DND-41 (cell line): Measurements from ENCODE around the gene TTC33.

Source experiments
- ATAC-seq: fragments of 200-7000 bp; cut with Tn5 transposase; 3 replicates; pipeline ENCODE4 v1.9.1; 2021; ENCODE audit warnings: low read depth; ENCODE audit not compliant: insufficient read depth
- DNase-seq: peaks from one replicate; pipeline ENCODE4 v3.0.0-alpha.2; 2020
- H2AFZ ChIP-seq: 2 replicates; pipeline ENCODE4 v1.6.0; 2012; ENCODE audit warnings: low read depth, low read length
- H3K27ac ChIP-seq: 2 replicates; pipeline ENCODE4 v1.5.1; 2012; ENCODE audit warnings: low read length, inconsistent platforms
- H3K27me3 ChIP-seq: fragments of 200-600 bp; sonication (generic); 2 replicates; pipeline ENCODE4 v1.6.0; 2012; ENCODE audit warnings: low read length, mild to moderate bottlenecking, inconsistent platforms; ENCODE audit not compliant: insufficient read depth, poor library complexity
- H3K36me3 ChIP-seq: 2 replicates; pipeline ENCODE4 v1.5.1; 2012; ENCODE audit warnings: low read length, inconsistent platforms; ENCODE audit not compliant: insufficient read depth
- H3K4me1 ChIP-seq: 2 replicates; pipeline ENCODE4 v1.5.1; 2012; ENCODE audit warnings: mild to moderate bottlenecking, low read length; ENCODE audit not compliant: insufficient read depth
- H3K4me2 ChIP-seq: 2 replicates; pipeline ENCODE4 v1.6.0; 2012; ENCODE audit warnings: mild to moderate bottlenecking, moderate library complexity, low read length, inconsistent platforms; ENCODE audit not compliant: insufficient read depth
- H3K4me3 ChIP-seq, 2 experiments: fragments of 200-600 bp in 1 of 2; shearing (Covaris generic) in 1 of 2; 2 replicates each; pipeline ENCODE4 v1.5.1; 2012 to 2016; ENCODE audit warnings: inconsistent platforms in 2 of 2, low read length in 2 of 2, mild to moderate bottlenecking in 2 of 2, low read depth in 1 of 2, moderate library complexity in 1 of 2
- H3K79me2 ChIP-seq: 2 replicates; pipeline ENCODE4 v1.6.0; 2012; ENCODE audit warnings: low read length, inconsistent platforms; ENCODE audit not compliant: insufficient read depth
- H3K9ac ChIP-seq: 2 replicates; pipeline ENCODE4 v1.6.0; 2012; ENCODE audit warnings: low read depth, mild to moderate bottlenecking, inconsistent platforms, low read length, moderate library complexity
- H3K9me3 ChIP-seq: 2 replicates; pipeline ENCODE4 v1.5.1; 2012; ENCODE audit warnings: low read length, moderate library complexity, mild to moderate bottlenecking, inconsistent platforms; ENCODE audit not compliant: insufficient read depth, severe bottlenecking
- H4K20me1 ChIP-seq: 2 replicates; pipeline ENCODE4 v1.6.0; 2012; ENCODE audit warnings: low read length; ENCODE audit not compliant: insufficient read depth
- EZH2 ChIP-seq: IDR thresholded peaks from 3 replicates; pipeline ENCODE4 v1.6.1; 2012; ENCODE audit warnings: borderline replicate concordance, low read depth, mild to moderate bottlenecking, moderate library complexity, low read length, inconsistent platforms; ENCODE audit not compliant: severe bottlenecking
- TF ChIP-seq, protein P1 (sequence below): IDR thresholded peaks from 2 replicates; pipeline ENCODE4 v1.5.1; 2012; ENCODE audit warnings: borderline replicate concordance, low read length, moderate library complexity, mild to moderate bottlenecking; ENCODE audit not compliant: poor library complexity, severe bottlenecking; ENCODE audit errors: extremely low read depth

Gene TTC33

DNA sequence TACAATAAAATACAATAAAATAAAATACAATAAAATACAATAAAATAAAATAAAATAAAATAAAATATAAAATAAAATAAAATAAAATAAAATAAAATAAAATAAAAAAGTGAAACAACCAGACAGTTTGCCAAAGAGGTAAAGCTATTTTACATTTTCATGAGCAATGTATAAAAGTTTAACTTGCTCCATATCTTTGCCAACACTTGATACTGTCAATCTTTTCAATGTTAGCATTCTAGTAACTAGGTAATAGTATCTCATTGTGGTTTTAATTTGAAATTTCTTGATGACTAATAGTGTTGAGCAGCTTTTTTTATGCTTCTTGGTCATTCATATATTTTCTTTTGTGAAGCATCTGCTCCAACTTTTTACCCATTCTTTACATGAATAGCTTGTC, 17.3 kb downstream of the TTC33 start:
- Histone ChIP-seq H3K4me2 (no peak overlapping the region), H3K27ac (no peak overlapping the region), H3K9me3 (no peaks in the 10 kb centered on the region), H3K9ac (no peak overlapping the region), H3K79me2 (peaks cover 46% of the 10 kb centered on the region), H3K4me1 (peaks cover 22% of the 10 kb centered on the region), H2AFZ (no peak overlapping the region), H3K27me3 (no peaks in the 10 kb centered on the region), H3K36me3 (peaks cover 42% of the 10 kb centered on the region), H4K20me1 (no peaks in the 10 kb centered on the region), H3K4me3 (no peak overlapping the region)
- no peak for ATAC-seq
- DNase-seq = no peak
- TF ChIP-seq EZH2 = no peak
- TF ChIP-seq, protein P1, sequence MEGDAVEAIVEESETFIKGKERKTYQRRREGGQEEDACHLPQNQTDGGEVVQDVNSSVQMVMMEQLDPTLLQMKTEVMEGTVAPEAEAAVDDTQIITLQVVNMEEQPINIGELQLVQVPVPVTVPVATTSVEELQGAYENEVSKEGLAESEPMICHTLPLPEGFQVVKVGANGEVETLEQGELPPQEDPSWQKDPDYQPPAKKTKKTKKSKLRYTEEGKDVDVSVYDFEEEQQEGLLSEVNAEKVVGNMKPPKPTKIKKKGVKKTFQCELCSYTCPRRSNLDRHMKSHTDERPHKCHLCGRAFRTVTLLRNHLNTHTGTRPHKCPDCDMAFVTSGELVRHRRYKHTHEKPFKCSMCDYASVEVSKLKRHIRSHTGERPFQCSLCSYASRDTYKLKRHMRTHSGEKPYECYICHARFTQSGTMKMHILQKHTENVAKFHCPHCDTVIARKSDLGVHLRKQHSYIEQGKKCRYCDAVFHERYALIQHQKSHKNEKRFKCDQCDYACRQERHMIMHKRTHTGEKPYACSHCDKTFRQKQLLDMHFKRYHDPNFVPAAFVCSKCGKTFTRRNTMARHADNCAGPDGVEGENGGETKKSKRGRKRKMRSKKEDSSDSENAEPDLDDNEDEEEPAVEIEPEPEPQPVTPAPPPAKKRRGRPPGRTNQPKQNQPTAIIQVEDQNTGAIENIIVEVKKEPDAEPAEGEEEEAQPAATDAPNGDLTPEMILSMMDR = no peak

- TF ChIP-seq, protein P1 = peak; percentile 83
- no peak for TF ChIP-seq EZH2
- peak; percentile 82 for ATAC-seq
Observed at GRCh38 chr5:40736103-40736875, 19.5 kb downstream of the TTC33 start.

GRCh38 chr5:40735609-40736008, 20.2 kb downstream of the TTC33 start:
- Histone ChIP-seq H3K27ac (peak overlapping the region; percentile 6), H3K4me1 (peaks cover 22% of the 10 kb centered on the region), H3K36me3 (peaks cover 19% of the 10 kb centered on the region; the same call in 1 of the 2 replicates), H2AFZ (no peak overlapping the region), H4K20me1 (no peaks in the 10 kb centered on the region), H3K4me3 (no peak overlapping the region), H3K4me2 (no peak overlapping the region), H3K9ac (no peak overlapping the region), H3K27me3 (no peaks in the 10 kb centered on the region), H3K79me2 (peaks cover 56% of the 10 kb centered on the region), H3K9me3 (no peaks in the 10 kb centered on the region)
- DNase-seq (no peak), ATAC-seq (no peak)
- TF ChIP-seq, protein P1 = no peak
- no peak for TF ChIP-seq EZH2

More at GRCh38 chr5:40736103-40736875, 19.5 kb downstream of the TTC33 start:
- Histone ChIP-seq H3K27me3 (no peaks in the 10 kb centered on the region), H3K9ac (no peak overlapping the region), H3K4me2 (no peak overlapping the region), H3K4me3 (no peak overlapping the region), H3K9me3 (no peaks in the 10 kb centered on the region), H3K36me3 (peaks cover 26% of the 10 kb centered on the region), H2AFZ (no peak overlapping the region), H3K4me1 (peaks cover 22% of the 10 kb centered on the region), H3K79me2 (peaks cover 53% of the 10 kb centered on the region), H3K27ac (peak overlapping the region; percentile 6), H4K20me1 (no peaks in the 10 kb centered on the region)
- DNase-seq = no peak
